Fibroblast of skin of scalp (primary cell): ENCODE results near the gene CACNA2D3.
"Not testable (repeated sequence)": the region's sequence is repeated elsewhere in the genome, so short reads cannot be mapped to it uniquely, and the experiment has no call there.

Experiments used
- DNase-seq: peaks from one replicate; pipeline ENCODE4 v3.0.0-alpha.2; 2013

Gene CACNA2D3

DNA sequence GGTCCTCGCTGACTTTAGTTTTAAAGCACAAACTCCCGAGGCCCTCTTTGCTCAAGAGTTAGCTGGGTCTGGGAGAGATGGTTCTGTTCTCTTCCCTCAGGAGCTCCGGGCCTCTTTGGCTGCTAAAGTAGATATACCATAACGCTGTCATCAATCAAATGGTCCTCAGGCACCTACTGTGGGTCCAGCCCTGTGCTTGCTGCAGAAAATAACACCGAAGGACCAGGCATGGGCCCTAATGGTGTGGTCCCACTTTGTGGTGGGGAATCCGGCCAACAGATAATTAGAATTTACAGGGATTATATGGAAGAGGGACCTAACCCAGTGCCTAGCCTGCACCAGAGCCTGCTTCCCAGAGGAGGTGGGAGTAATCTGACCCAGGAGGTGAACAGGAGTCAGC is 458.1 kb downstream of the CACNA2D3 start:
- DNase-seq, result no peak

DNA sequence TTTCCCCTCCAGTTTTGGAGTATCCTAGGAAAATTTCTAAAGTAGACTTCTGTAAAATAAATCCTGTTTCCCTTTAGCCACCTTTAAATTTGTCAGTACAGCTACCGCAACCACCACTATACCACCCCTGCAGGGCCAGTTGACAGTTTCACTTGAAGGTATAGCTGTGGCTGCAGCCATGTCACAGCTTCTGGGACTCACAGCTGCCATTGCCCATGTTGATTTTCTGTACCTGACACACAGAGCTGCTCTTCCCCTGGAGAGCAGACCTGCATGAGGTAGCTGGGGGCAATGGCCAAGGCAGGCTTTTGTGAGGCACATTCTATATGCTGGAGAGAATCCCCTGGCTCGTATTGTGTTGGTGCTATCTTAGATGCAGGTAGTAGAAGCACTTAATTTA is 460.1 kb downstream of the CACNA2D3 start:
- no peak for DNase-seq

DNA sequence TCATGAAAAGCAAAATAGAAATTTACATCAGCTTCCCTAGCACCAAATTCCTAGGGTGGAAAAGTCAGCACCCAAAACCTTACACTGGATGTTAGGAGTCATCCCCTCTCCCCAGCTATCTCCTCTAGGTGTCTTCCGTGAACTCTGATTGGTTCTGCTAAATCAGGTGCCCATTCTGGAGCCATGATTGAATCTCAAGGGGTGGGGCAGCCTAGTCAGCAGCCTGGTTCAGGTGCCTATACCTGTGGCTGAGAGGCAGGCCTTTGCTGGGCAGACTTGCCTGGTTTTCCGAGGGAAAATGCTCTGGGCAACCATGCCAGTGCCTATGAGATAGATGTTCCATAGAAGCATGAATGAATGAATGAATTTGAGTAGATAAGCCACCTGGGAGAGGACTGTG is 468.8 kb downstream of the CACNA2D3 start:
- no peak for DNase-seq

DNA sequence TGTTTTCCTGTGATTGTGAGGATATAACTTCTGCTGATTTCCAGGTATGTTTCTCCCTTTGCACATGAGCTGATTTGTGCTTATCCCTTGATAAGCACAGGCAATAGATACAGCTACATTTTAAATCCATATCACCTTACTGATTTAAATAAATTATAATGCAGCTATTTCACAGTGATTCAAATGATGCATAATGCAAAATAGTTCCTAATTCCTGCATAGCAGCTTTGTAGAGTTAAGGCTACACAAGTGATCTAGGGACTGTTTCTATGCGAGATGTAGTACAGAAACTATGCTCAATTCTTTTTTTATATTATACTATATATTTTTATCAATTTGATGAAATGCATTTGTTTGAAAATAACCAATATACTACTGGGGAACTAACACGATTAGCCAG is 471.3 kb downstream of the CACNA2D3 start:
- no peak for DNase-seq

DNA sequence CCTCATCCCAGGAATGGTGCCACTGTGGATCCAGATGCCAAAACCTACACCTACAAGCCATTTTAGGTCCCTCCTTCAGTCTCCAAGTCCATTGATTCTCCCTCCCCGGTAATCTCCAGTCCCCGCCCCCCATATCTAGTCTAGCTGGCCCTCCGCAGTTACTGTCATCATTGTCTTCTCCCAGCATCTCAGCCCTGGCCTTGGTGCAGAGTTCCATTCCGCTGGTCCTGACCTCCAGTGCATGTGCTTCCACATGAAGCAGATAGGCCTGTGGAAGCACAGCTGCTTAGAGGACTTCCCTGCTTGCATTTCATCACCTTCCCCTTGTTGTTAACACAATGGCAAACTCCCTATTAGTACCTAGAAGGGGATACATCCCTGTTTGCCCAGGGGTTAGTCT is 473.7 kb downstream of the CACNA2D3 start:
- DNase-seq, result no peak

DNA sequence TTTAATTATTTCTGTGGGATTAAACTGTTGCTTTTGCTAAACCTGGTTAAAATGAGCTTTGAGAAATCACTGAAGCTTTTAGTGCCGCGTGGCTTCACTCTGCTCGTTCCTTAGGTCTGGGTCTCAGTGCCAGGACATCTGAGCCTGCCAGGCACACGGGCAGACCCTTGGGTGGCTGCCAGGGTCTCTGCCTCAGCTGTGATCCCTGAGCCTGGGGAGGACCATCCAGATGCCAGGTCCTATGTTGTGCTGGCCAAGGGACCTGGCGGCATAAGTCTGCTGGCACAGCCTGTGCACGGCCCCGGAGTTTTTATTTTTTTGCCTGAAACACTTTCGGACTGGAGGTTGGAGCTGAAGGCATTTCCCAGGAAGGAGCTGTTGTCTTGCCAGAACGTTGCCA is 477.4 kb downstream of the CACNA2D3 start:
- DNase-seq, result no peak

DNA sequence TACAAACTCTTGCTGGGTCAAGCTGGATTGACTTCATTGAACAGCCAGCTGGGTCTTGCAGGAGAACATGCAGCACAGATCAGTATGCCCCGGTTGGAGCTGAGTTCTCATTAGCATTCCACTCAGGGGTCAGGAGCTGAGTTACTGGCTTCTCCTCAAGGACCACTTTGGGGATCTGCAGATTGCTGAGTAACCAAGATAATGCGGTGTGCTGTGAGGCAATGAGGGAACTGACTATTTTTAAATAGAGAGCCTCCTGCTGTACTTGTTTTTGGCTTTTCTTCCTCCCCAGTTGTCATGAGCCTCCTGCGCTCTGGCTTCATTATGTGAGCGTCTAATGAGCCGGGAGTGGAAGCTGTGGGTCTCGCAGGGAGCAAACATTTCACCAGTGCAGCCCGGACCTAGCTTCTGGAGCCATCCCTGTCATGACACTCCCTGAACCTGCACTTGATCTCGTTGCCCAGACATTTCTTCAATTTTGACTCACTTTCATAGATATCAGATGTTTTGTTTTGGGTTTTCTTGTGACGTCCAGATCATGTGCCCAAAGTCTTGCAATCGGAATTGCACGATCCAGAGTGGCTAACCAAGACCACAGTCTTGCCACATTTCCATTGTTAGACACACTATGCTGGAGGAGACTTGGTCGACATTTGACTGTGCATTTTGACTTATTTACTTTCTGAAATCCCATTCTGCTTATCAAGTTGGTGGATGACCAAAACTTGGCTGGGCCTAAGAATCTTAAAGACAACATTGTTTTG is 478.3 kb downstream of the CACNA2D3 start:
- DNase-seq, result no peak

DNA sequence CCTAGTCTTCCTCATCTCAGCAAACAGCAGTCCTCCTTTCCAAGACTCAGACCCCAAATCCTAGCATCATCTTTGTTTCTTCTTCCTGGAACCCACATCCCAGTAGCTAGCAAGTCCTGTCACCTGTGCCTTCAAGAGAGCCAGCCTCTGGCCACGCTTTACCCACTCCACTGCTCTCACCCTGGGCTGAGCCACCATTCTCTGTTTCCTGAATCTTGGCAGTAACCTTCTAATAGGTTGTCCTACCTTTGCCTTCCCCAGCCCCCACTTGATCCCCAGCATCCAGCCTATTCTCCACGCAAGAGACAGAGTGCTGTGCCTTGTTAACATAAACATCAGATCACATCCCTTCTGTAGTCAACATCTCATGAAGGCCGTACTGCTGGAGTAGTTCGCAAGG is 482.1 kb downstream of the CACNA2D3 start:
- no peak for DNase-seq

DNA sequence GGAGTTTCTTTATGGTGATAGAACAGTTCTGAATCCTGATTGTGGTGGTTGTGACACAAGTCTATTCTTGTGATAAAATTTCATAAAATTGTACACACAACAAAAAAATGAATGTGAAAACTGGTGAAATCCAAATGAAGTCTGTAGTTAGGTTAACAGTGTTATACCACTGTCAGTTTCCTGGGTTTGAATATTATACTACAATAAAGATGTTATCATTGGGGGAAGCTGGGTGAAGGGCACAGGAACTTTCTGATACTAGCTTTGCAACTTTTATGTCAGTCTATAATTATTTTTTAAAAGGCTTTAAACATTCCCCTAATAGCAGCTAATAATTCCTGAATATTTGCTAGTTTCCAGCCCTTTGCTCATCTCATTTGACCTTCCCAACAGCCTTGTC is 485.7 kb downstream of the CACNA2D3 start:
- DNase-seq, result no peak

DNA sequence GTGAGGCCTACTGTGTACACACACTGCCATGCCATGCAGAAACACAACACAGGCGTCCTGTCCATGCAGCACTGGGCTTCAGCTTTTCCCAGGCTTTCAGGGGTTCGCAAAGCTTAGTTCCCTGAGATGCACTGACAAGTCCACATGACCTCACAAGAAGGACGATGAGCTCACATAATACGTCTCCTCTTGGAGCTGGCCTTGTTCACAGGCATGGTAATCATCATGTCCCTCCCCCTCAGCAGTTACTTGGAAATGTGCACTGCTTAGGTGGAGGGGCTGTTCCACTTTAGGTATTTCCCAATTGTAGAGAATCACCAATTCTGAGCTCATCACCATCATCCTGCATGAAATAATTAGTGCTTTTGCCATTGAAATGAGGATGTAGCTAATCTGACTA is 496.7 kb downstream of the CACNA2D3 start:
- DNase-seq, result no peak

DNA sequence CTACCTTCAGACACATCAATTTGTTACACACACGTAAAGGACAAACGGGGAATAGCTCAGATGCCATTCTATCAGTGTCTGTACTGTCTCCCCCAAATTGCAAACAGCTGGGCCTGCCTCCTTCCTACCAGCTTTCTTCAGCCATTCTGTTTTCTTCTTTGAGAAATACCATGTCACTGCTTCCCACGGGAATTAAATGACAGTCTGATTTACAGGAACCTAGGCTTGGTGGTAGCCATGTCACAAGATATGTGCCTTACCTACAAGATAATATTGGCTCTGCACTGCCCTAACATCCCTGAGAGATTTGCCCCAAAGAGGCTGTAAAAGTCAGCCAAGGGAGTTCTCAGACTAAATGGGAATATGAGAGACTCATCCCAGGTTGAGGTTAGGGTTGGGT is 497.2 kb downstream of the CACNA2D3 start:
- DNase-seq, result no peak

DNA sequence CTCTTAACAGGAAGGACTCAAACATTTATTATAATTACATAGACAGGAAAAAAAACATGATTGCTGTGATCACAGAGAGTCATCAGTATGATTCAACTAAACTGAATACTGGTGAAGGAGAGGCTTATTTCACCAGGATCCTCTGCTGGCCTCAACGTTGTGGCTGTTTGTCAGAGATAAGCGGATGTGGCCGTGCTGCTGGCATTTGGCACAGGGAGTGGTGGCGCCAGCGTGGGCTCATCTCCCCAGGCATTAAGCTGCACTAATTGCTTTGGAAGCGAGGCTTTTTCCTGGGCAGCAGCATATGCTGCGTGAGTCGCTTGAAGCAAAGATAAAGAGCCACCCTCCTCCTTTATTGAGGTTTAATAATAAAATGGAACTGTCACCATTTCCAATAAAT is 498.8 kb downstream of the CACNA2D3 start:
- DNase-seq, result no peak

DNA sequence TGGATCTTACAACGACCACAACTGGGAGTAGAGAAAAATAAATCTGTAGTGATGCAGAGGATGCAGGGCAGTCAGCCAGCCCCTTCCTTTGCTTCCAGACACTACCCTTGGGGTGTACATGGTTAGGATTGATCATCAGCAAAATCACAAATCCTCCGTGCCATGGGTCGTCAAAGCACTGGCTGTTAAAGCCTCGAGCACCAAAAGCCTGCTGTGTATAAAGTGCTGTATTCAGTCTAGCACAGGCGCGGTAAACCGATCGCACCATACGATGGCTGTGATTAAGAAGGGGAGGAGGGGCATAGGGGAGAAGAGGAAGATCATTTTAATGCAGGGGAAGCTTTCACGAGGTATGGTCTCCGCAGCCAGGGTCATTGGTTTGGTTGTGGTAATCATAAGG is 500.3 kb downstream of the CACNA2D3 start:
- no peak for DNase-seq

DNA sequence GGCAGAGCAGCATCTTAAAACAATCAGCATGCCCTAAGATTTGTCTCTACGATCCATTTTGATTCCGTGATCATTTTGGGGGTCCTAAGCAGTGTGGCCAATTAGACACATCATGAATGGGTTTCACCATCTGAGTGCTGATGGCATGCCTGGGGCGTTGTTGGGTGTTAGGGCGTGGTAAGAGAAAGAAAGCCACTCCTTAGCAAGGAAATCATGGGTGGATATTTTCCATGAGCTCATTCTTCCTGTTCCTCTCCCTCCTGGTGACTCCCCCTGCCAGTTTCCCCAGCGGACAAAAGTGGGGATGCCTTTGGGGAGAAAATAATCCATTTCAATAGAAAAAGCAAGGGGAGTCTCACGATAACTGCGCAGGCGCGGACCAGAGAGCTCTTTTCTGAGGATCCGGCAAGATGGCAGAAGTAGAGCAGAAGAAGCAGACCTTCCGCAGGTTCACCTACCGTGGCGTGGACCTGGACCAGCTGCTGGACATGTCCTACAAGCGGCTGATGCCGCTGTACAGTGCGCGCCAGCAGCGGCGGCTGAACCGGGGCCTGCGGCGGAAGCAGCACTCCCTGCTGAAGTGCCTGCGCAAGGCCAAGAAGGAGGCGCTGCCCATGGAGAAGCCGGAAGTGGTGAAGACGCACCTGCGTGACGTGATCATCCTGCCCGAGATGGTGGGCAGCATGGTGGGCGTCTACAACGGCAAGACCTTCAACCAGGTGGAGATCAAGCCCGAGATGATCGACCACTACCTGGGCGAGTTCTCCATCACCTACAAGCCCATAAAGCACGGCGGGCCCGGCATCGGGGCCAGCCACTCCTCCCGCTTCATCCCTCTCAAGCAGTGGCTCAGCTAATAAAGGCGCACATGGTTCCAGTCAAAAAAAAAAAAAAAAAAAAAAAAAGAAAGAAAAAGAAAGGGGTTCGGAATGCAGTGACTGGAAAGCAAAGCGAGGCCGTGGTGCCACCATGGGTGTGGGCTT is 503.7 kb downstream of the CACNA2D3 start:
- DNase-seq, result no peak

DNA sequence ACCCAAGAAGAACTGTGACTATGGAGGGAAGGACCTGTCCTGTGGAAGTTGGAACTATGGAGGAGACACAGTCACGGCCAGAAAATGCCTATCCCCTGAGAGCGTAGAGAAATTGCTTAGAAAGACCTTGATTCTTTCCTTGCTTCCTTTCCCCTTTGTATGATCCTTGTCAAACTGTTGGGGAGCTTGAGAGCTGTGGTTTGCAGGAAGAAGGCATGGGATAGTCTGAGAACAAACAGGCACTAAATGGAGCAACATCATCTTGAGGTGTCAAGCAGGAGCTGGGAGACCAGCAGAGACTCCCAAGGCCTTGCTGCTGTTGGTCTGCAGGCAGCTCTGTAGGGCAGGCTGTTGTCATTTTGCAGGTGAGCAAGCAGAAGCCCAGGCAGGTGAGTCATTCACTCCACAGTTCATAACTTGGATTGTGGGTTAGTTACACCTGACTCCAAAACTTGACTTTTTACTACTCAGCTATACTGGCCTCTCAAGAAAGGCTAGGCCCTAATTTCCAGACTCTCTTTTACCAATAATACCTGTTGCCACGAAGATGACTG is 506.6 kb downstream of the CACNA2D3 start:
- DNase-seq, result no peak

DNA sequence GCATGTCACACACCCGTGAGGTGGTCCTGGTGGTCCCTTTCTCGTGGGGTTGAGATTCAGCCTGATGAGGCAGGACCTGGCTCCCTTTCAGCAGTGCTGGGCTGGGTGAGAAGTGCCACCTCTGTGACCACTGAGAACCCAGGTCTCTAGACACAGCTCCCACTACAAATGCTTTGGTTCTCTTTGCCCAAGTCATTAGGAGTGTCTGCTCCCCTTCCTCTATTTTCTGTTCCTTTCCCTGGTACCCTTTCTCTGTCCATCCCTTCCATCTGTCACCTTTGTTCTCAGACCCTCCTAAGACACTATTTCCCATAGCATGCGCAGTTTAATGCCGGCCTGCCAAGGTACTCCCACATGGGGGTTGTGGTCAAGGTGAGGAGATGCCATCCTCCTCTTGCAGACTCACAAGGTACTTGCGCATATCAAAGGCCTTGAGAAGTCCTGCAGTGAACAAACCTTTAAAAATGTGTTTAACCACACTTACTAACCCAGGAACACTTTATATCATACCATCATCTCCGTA is 507.8 kb downstream of the CACNA2D3 start:
- no peak for DNase-seq

DNA sequence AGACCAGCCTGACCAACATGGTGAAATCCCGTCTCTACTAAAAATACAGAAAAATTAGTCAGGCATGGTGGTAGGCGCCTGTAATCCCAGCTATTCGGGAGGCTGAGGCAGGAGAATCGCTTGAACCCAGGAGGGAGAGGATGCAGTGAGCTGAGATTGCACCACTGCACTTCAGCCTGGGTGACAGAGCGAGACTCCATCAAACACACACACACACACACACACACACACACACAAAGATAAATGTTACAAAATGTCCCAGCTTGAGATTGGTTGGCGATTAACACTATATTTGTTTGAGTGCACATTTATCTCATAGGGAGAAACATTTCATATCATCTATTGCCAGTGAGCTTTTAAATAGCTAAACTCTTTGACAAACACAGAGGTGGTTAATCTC is 508.6 kb downstream of the CACNA2D3 start:
- DNase-seq, result not testable (repeated sequence)

DNA sequence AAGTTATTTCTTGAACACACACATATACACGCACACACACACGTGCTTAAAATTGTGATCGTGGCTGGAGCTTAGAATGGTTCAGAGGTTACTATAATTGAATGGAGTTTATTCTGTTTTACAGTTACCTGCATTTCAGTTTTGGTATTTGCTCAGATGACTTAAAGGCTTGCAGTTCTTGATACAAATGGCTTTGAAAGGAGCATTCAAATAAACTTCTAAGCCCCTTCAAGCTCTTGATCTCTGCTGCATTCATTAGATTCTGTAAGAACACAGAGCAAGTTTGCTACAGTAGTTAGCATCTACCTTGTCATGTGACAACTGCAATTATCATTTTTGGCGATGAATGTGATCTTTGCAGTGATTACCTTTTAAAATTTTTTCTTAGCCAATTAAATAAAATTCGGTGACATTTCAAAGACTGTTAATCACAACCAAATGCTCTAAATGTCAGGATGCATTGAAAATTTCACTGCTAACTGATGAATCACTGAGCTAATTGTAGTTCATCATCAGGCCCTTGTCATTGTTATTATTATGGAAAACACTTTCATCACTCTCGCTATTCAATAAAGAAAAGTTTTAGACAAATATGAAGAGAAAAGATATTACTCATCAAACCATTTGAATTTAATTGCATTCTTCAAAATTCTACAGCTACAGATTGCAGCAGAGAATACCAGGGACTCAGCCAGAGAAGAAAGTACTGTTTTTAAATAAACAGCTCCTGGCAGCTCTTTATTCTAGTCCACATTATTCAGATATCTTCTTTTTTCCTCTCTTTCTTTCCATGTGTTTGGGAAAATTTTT is 509.4 kb downstream of the CACNA2D3 start:
- no peak for DNase-seq

DNA sequence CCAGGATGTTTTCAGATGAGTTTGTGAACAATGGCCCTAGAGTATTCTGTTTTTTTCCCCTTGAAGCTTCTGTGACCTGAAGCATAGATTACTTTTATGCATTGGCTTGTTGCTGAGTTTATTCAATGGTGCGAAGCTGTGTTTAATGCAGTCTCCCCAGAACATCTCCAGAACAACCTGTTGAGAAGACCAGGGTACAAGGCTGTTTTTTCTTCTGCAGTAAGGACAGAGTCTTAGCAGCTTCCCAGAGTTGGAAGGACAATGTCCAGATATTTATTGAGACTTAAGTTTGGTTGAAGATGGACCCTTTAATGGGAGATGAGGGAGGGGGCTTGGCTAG is 509.9 kb downstream of the CACNA2D3 start:
- no peak for DNase-seq

DNA sequence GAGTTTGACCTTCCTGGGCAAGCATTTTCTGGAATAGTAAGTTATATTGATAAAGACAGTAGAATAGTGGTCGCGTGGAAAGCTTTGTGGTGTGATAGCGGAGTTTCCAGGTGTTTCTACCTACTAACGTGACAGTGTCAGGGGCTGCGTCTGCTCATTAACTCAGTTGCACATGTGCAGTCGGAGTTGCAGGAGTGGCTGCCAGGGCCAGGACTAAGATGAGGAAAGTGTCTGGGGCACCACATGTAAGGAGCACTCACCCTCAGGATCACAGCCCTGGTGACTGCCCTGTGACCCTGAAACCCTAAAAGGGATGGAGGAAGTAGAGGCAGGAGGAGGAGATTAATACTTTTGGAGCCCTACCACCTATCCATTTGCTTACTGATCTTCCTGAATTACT is 510.5 kb downstream of the CACNA2D3 start:
- no peak for DNase-seq

DNA sequence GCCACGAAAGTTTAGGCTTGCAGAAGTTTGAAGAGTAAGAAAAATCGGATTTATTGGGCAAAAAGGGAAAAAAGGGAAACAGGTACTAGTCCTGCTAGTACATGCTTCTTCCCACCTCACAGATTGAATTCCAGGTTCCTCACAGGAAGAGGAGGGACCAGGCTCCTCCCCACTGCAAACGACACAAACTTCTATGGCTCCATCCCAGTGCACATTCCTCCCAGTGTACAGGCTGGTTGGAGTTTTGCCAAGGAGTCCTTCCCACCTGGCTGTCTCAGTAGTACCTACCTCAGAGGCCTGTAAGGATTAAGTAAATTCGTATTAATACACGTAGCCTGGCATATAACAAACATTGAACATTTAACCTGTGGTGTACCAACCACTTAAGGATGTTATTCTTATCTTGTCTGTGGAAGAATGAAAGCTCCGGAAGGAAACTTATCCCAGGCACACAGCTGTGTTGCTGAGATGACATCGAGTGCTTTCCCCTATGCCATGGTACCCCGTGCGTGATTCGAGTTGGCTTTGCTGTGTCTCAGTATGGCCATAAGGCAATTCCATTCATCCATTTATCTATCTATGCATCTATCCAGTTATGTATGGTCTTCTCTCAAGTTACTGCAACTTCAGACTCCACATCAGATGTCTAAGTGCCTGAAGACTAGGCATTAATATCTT is 511.2 kb downstream of the CACNA2D3 start:
- no peak for DNase-seq

DNA sequence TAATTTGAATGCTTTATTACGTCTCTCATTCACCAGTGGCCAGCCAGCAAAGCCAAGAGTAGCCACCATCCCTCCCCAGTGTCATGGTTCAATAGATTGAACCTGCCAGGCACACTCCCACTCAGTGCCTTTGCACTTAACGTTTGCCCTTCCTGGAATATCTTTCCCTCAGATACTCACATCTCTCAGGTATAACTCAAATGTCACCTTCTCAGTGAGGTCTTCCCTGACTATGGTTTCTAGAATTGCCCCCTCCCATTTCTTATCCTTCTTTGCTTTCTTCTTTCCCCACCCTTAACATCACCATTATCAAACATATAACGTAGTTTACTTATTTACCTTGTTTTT is 511.7 kb downstream of the CACNA2D3 start:
- DNase-seq, result no peak
